Heart left ventricle (tissue), 16 donors: ENCODE measurements around the gene GMPPA. TPM values are rescaled to one million over a fixed set of nuclear protein-coding genes. Genes with fewer than 3 reads are reported as not detected.

Experiments
- ATAC-seq, 4 donors: fragments of 200-7000 bp; cut with Tn5 transposase; one replicate each; pipeline ENCODE4 v1.9.1; 2020 to 2022; ENCODE audit warnings: moderate library complexity in 4 of 4, mild to moderate bottlenecking in 3 of 4, moderate number of reproducible peaks in 1 of 4
- DNase-seq, 5 donors: peaks; one replicate each; pipeline ENCODE4 v3.0.0-alpha.2; 2020
- H3K27ac ChIP-seq, 12 donors: fragments of 200-600 bp; sonication (generic) in 4 of 12; one replicate each; pipeline versions ENCODE4 v1.5.0 to v1.8.0; 2016 to 2022; ENCODE audit warnings: mild to moderate bottlenecking in 2 of 12
- H3K27me3 ChIP-seq, 9 donors: fragments of 200-600 bp; sonication (generic) in 2 of 9; one replicate each; pipeline versions ENCODE4 v1.5.1 to v1.8.0; 2016 to 2022; ENCODE audit warnings: mild to moderate bottlenecking in 3 of 9
- H3K36me3 ChIP-seq, 9 donors: fragments of 200-600 bp; sonication (generic) in 2 of 9; one replicate each; pipeline versions ENCODE4 v1.5.0 to v1.8.0; 2018 to 2022; ENCODE audit warnings: mild to moderate bottlenecking in 2 of 9
- H3K4me1 ChIP-seq, 12 donors: fragments of 200-600 bp; sonication (generic) in 4 of 12; one replicate each; pipeline versions ENCODE4 v1.5.0 to v1.8.0; 2016 to 2022; ENCODE audit warnings: mild to moderate bottlenecking in 3 of 12
- H3K4me3 ChIP-seq, 12 donors: fragments of 200-600 bp; sonication (generic) in 4 of 12; one replicate each; pipeline versions ENCODE4 v1.5.0 to v1.8.0; 2017 to 2022; ENCODE audit warnings: mild to moderate bottlenecking in 9 of 12, moderate library complexity in 4 of 12
- H3K9me3 ChIP-seq, 12 donors: fragments of 200-600 bp; sonication (generic) in 4 of 12; one replicate each; pipeline versions ENCODE4 v1.5.0 to v1.8.0; 2016 to 2022; ENCODE audit warnings: mild to moderate bottlenecking in 1 of 12
- POLR2A ChIP-seq, 2 donors: fragments of 450-650 bp; IDR thresholded peaks; one replicate each; pipeline ENCODE4 v1.6.1; 2017; ENCODE audit warnings: antibody characterized with exemption in 2 of 2, mild to moderate bottlenecking in 2 of 2, moderate library complexity in 2 of 2
- WGBS, 4 donors: extraction: QIAGEN DNeasy Blood & Tissue Kit in 2 of 4; methylation state at CpG; one replicate each; pipeline versions ENCODE4 v1.1.5 to v1.1.7; 2013 to 2018; 5-methylcytosine and 5-hydroxymethylcytosine counted together
- intact Hi-C, 10 donors: fragments of 100-400 bp; cut with DNase I; formaldehyde crosslinking; loops; one replicate each; pipeline versions ENCODE4 v1.11.1 to v1.14.2; 2022
- polyA plus RNA-seq, 2 donors: library from polyadenylated mRNA; stranded (reverse); fragments of 200-250 nt; gene quantifications; one replicate each; pipeline ENCODE4 v1.2.3, GENCODE V29; 2013
- total RNA-seq, 9 donors: library from RNA; depleted of rRNA in 2 of 9; stranded (reverse); fragments of >200 nt in 2 of 9; fragmentation: NEBNext Ultra II Directional in 3 of 9; extraction: Animal tissue kit (Norgen Biotek cat#: 25700) in 3 of 9; gene quantifications; one replicate each; pipeline versions ENCODE4 v1.1.0 to v1.2.4, GENCODE V29; 2016 to 2023
- TF ChIP-seq, protein P1 (sequence below), 12 donors: fragments of 200-600 bp; sonication (generic) in 4 of 12; IDR thresholded peaks; one replicate each; pipeline versions ENCODE4 v1.5.0 to v1.8.0; 2018 to 2022; ENCODE audit warnings: antibody characterized with exemption in 12 of 12, mild to moderate bottlenecking in 5 of 12
- donor health status: ischemic (EF 13 %, LVEDD 7.1; RV severe dilation, severe dysfunction).
- donor health status: healthy with polysubstance abuse.
- donor health status: DM: no; HTN: yes; CAD: no.
- donor health status: DM: no; HTN: no; CAD: no.
- donor health status: ischemic (EF 25% LVEDD 6.9; RV normal size, moderate dysfunction).
- donor health status: ischemic (EF 25% LVEDD 5.7; RV mildly dilated, moderate dysfunction).
- donor health status: healthy.
- donor health status: DM: yes; HTN: yes; CAD: no.
- donor health status: ischemic (EF 35%, LVEDD 5.7; RV mildly dilated, moderate dysfunction).
- donor health status: nonischemic (EF 11% LVEDD 7.7; RV severe dilation, severe dysfunction).
- donor health status: DM: yes; HTN: yes; CAD: no.
- donor health status: PGD.
- donor health status: ischemic (EF 29% LVEDD 5.4; RV normal size, mild dysfunction).
- donor health status: nonischemic (EF 23%, LVEDD 6.1; RV moderate dilation, normal function).

Gene GMPPA
- total and polyA plus RNA-seq, 11 donors, result 15.8 to 35.5 (median 20.1) TPM

DNA sequence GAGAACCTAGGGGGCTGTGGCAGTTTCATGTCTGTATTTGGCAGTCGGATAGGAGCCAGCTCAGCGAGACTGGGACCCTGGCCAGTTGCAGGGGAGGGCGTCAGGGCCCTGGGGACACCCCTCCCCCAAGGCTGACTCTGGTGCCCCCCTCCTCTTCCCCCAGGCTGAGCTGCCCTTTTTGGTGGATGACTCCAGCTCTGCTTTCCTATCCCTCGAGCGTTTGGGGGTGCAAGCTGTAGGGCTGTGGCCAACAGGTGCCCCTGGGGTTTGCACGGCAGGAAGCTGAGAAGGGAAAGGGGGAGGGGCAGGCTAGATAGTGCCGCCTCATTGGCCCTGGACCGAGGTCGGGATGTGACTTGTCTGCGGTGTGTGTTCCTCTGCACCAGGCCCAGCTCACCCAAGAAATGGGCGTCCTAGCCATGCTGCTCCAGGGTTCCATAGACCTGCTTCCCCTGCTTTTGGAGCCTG lies 37.6 kb upstream of the GMPPA start:
- Histone ChIP-seq H3K36me3 (peaks cover 0 to 24% (median 0%) of the 10 kb centered on the region in 9 donors), H3K27ac (peak overlapping the region; percentile 66 to 99 (median 92)), H3K4me3 (peak overlapping the region in 11 of 12 donors; percentile 11 to 43 (median 32)), H3K27me3 (peaks cover 0 to 9% (median 0%) of the 10 kb centered on the region in 9 donors), H3K4me1 (peaks cover 0 to 73% (median 14%) of the 10 kb centered on the region in 12 donors), H3K9me3 (no peaks in the 10 kb centered on the region)
- ATAC-seq, result peak; percentile 59 to 76 (median 64)
- DNase-seq, result peak; percentile 68 to 75 (median 72)
- WGBS, 4 donors, result 1 to 12% (median 7%) methylated on average over 9 to 11 of the region's 11 CpGs
- intact Hi-C loops, result loop anchor here in 2 of 10 donors (2.0 to 5.0 kb wide), 2 partner anchors 56 to 59 kb away; no protein-coding TSS in a partner anchor
- TF ChIP-seq POLR2A (IDR thresholded peaks at IDR 0.05), result no peak

DNA sequence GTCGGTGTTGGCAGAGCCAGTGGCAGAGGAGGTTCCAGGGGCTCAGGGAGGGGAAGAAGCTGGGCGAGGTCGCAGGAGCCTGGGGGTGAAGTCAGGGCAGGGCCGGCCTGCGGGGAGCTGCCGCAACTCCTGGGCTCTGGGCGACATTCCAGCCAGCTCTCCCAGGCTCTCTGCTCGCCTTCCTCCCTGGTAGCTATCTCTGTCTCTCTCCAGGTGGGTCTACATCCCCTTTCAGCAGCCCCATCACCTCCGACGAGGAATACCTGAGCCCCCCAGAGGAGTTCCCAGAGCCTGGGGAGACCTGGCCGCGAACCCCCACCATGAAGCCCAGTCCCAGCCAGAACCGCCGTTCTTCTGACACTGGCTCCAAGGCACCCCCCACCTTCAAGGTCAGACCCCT lies 37.0 kb upstream of the GMPPA start:
- Histone ChIP-seq H3K9me3 (no peaks in the 10 kb centered on the region), H3K27ac (peak overlapping the region; percentile 66 to 99 (median 92)), H3K4me3 (peak overlapping the region in 11 of 12 donors; percentile 11 to 43 (median 32)), H3K36me3 (peaks cover 0 to 29% (median 0%) of the 10 kb centered on the region in 9 donors), H3K4me1 (peaks cover 0 to 79% (median 15%) of the 10 kb centered on the region in 12 donors), H3K27me3 (peaks cover 0 to 9% (median 0%) of the 10 kb centered on the region in 9 donors)
- TF ChIP-seq POLR2A (IDR thresholded peaks at IDR 0.05), result no peak
- 43 to 57% (median 53%) methylated on average over 9 to 14 of the region's 14 CpGs for WGBS, 4 donors
- intact Hi-C loops, result loop anchor here in 2 of 10 donors (2.0 to 5.0 kb wide), 2 partner anchors 57 to 59 kb away; no protein-coding TSS in a partner anchor
- ATAC-seq (no peak), DNase-seq (peak in 1 of 5 donors; percentile 54)

DNA sequence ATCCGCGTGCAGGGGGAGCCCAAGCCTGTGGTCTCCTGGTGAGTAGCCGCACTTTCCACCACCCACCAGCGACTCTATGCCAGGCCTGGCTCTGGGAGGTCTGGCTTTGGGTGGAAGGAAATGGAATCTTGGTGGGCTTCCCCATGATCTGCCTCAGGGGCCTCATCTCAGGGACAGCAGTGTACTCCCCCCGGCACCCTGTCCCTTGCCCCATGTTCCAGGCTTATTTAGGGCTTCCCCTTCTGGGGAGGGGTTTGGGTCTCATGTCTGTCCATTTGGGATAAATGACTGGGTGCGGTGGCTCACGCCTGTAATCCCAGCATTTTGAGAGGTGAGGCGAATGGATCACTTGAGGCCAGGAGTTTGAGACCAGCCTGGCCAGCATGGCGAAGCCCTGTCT lies 36.3 kb upstream of the GMPPA start:
- WGBS, 4 donors, result 81 to 90% (median 82%) methylated on average over 9 of the region's 9 CpGs
- Histone ChIP-seq H3K9me3 (no peaks in the 10 kb centered on the region), H3K27ac (peak overlapping the region in 9 of 12 donors; percentile 85 to 99 (median 93)), H3K4me3 (no peak overlapping the region), H3K36me3 (peaks cover 0 to 25% (median 0%) of the 10 kb centered on the region in 9 donors), H3K27me3 (peaks cover 0 to 9% (median 0%) of the 10 kb centered on the region in 9 donors), H3K4me1 (peaks cover 0 to 85% (median 17%) of the 10 kb centered on the region in 12 donors)
- TF ChIP-seq POLR2A (IDR thresholded peaks at IDR 0.05), result no peak
- TF ChIP-seq, protein P1, sequence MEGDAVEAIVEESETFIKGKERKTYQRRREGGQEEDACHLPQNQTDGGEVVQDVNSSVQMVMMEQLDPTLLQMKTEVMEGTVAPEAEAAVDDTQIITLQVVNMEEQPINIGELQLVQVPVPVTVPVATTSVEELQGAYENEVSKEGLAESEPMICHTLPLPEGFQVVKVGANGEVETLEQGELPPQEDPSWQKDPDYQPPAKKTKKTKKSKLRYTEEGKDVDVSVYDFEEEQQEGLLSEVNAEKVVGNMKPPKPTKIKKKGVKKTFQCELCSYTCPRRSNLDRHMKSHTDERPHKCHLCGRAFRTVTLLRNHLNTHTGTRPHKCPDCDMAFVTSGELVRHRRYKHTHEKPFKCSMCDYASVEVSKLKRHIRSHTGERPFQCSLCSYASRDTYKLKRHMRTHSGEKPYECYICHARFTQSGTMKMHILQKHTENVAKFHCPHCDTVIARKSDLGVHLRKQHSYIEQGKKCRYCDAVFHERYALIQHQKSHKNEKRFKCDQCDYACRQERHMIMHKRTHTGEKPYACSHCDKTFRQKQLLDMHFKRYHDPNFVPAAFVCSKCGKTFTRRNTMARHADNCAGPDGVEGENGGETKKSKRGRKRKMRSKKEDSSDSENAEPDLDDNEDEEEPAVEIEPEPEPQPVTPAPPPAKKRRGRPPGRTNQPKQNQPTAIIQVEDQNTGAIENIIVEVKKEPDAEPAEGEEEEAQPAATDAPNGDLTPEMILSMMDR (IDR thresholded peaks at IDR 0.05), result no peak
- intact Hi-C loops, result loop anchor here in 1 of 10 donors (5.0 kb wide), 1 partner anchor 60 kb away; no protein-coding TSS in a partner anchor
- ATAC-seq (no peak), DNase-seq (peak in 1 of 5 donors; percentile 23)

DNA sequence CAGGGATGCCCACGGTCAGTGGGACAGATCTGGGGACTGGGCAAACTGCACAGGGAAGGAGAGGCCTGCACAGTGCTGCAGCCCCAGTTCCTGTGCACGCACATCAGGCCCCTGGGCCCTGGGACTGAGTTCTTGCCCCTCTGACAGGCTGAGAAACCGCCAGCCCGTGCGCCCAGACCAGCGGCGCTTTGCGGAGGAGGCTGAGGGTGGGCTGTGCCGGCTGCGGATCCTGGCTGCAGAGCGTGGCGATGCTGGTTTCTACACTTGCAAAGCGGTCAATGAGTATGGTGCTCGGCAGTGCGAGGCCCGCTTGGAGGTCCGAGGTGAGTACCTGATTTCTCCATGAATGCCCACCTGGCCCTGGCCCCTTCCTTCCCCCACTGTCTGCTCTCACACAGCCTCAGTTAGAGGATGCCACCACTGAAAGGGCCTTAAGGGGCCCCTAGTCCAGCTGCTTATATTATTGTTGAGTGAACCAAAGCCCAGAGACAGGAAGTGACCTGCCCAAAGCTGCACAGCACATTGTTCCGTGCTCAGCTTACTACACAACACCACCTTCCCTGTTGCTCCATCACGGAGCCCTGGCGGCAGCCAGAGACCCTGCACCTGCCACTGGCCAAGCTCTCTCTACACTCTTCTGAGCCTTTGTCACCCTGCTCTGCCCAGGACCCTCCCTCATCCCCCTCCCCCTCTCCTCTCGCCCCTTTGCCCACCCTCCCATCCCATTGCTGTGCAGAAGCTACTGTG lies 34.2 kb upstream of the GMPPA start:
- H3K4me1 ChIP-seq, result peaks cover 0 to 88% (median 16%) of the 10 kb centered on the region in 12 donors
- intact Hi-C loops, result loop anchor here in 1 of 10 donors (5.0 kb wide), 1 partner anchor 62 kb away; no protein-coding TSS in a partner anchor
- TF ChIP-seq, protein P1 (IDR thresholded peaks at IDR 0.05), result no peak
- TF ChIP-seq POLR2A (IDR thresholded peaks at IDR 0.05), result no peak
- 77 to 88% (median 84%) methylated on average over 17 to 21 of the region's 21 CpGs for WGBS, 4 donors
- peaks cover 0 to 29% (median 0%) of the 10 kb centered on the region in 9 donors for H3K36me3 ChIP-seq
- H3K4me3 ChIP-seq, result no peak overlapping the region
- ATAC-seq (no peak), DNase-seq (no peak)
- no peaks in the 10 kb centered on the region for H3K9me3 ChIP-seq
- peak overlapping the region in 6 of 12 donors; percentile 27 to 96 (median 50) for H3K27ac ChIP-seq
- peaks cover 0 to 9% (median 0%) of the 10 kb centered on the region in 9 donors for H3K27me3 ChIP-seq
